Spleen (tissue), 11 donors: ENCODE results near the gene GRID2. TPM values are rescaled to one million over a fixed set of nuclear protein-coding genes. Genes with fewer than 3 reads are reported as not detected.

Experiments used
- DNase-seq: peaks from one replicate; pipeline ENCODE4 v3.0.0-alpha.2; 2020
- H3K27ac ChIP-seq, 8 donors: fragments of 200-600 bp; sonication (generic) in 7 of 8; 1 replicate in 4 of 8; 2 replicates in 4 of 8; pipeline versions ENCODE4 v1.5.0 to v1.8.0; 2016 to 2021; ENCODE audit warnings: inconsistent platforms in 4 of 8, mild to moderate bottlenecking in 4 of 8, moderate library complexity in 1 of 8
- H3K27me3 ChIP-seq, 7 donors: fragments of 200-600 bp; sonication (generic) in 6 of 7; replicated peaks in 1 of 7; 1 replicate in 4 of 7; 2 replicates in 3 of 7; pipeline versions ENCODE4 v1.5.0 to v1.8.0; 2016 to 2021; ENCODE audit warnings: inconsistent platforms in 3 of 7, mild to moderate bottlenecking in 1 of 7
- H3K36me3 ChIP-seq, 6 donors: fragments of 200-600 bp; sonication (generic) in 5 of 6; 1 replicate in 4 of 6; 2 replicates in 2 of 6; pipeline versions ENCODE4 v1.5.0 to v1.8.0; 2016 to 2021; ENCODE audit warnings: inconsistent platforms in 2 of 6
- H3K4me1 ChIP-seq, 6 donors: fragments of 200-600 bp; sonication (generic) in 5 of 6; 1 replicate in 3 of 6; 2 replicates in 3 of 6; pipeline versions ENCODE4 v1.5.0 to v1.8.0; 2016 to 2021; ENCODE audit warnings: inconsistent platforms in 3 of 6
- H3K4me3 ChIP-seq, 8 donors: fragments of 200-600 bp; sonication (generic) in 7 of 8; 1 replicate in 4 of 8; 2 replicates in 4 of 8; pipeline versions ENCODE4 v1.5.0 to v1.8.0; 2016 to 2021; ENCODE audit warnings: inconsistent platforms in 4 of 8, mild to moderate bottlenecking in 4 of 8, moderate library complexity in 2 of 8
- H3K9me3 ChIP-seq, 8 donors: fragments of 200-600 bp; sonication (generic) in 7 of 8; 1 replicate in 4 of 8; 2 replicates in 4 of 8; pipeline versions ENCODE4 v1.5.0 to v1.8.0; 2016 to 2021; ENCODE audit warnings: inconsistent platforms in 4 of 8
- POLR2A ChIP-seq, 3 donors: fragments of 450-650 bp; IDR thresholded peaks; one replicate each; pipeline ENCODE4 v1.5.1; 2017; ENCODE audit warnings: antibody characterized with exemption in 3 of 3, mild to moderate bottlenecking in 1 of 3
- POLR2AphosphoS5 ChIP-seq, 3 donors: sonication (generic); formaldehyde crosslinking; IDR thresholded peaks; one replicate each; pipeline ENCODE4 v1.5.1; 2017; ENCODE audit warnings: antibody characterized with exemption in 3 of 3
- WGBS, 5 donors: extraction: QIAGEN DNeasy Blood & Tissue Kit in 3 of 5; methylation state at CpG; one replicate each; pipeline versions ENCODE4 v1.1.5 to v1.1.7; 2013 to 2018; 5-methylcytosine and 5-hydroxymethylcytosine counted together
- intact Hi-C: fragments of 100-400 bp; cut with DNase I; formaldehyde crosslinking; loops from one replicate; pipeline ENCODE4 v1.15.0; 2023; ENCODE audit warnings: low total_unique reads
- polyA plus RNA-seq, 3 donors: library from polyadenylated mRNA; stranded (reverse); fragments of 200-250 nt; gene quantifications; one replicate each; pipeline ENCODE4 v1.2.1, GENCODE V29; 2013
- total RNA-seq, 7 donors: library from RNA; depleted of rRNA in 3 of 7; stranded (reverse); fragments of >200 nt in 3 of 7; fragmentation: NEBNext Ultra II Directional in 4 of 7; extraction: Animal tissue kit (Norgen Biotek cat#: 25700) in 4 of 7; gene quantifications; one replicate each; pipeline versions ENCODE4 v1.1.0 to v1.2.1, GENCODE V29; 2016 to 2021
- TF ChIP-seq, protein P1 (sequence below), 11 experiments: fragments of 200-600 bp in 7 of 11; fragments of 450-650 bp in 4 of 11; sonication (generic) in 4 of 11; IDR thresholded peaks in 8 of 11; conservative IDR thresholded peaks in 3 of 11; 1 replicate in 7 of 11; 2 replicates in 4 of 11; pipeline versions ENCODE4 v1.4.0 to v1.8.0; 2016 to 2021; ENCODE audit warnings: antibody characterized with exemption in 11 of 11, inconsistent platforms in 4 of 11, mild to moderate bottlenecking in 1 of 11
- donor health status: healthy with polysubstance abuse.
- donor health status: DM: no; HTN: no; CAD: no; lungs with moderate emphysema.
- donor health status: DM: no; HTN: no; CAD: no.
- donor health status: Bipolar disorder and iron deficiency.
- donor health status: healthy.
- donor health status: DM: no; HTN: no; CAD: no.
- donor health status: DM: yes; HTN: yes; CAD: no.

Gene GRID2
- total and polyA plus RNA-seq, 10 donors: 0.03 to 0.92 (median 0.22) TPM; not detected in 4

DNA sequence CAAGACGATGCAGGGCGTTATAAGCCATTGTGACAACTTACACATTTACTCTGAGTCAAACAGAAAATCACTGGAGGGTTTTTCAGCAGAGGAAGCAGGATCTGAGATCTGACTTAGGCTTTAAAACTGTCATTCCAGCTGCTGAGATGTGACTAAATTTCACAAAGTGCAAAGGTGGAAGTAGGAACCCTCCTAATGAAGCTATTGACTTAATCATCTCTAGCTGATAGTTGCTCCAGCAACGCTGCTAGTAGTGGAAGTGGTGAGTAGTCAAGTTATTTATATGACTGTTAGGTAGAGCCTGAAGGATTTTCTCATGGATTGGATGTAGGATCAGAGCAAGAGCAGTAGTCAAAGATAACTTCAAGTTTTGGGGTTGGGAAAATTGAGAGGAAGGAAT, 218.6 kb downstream of the GRID2 start:
- Histone ChIP-seq H3K4me3 (no peak overlapping the region), H3K4me1 (no peaks in the 10 kb centered on the region), H3K9me3 (peaks cover 0 to 6% (median 0%) of the 10 kb centered on the region in 8 donors), H3K27me3 (no peaks in the 10 kb centered on the region), H3K36me3 (no peaks in the 10 kb centered on the region), H3K27ac (no peak overlapping the region)
- intact Hi-C loops: no loop called here
- no peak for TF ChIP-seq POLR2AphosphoS5 (IDR thresholded peaks at IDR 0.05)
- no peak for TF ChIP-seq POLR2A (IDR thresholded peaks at IDR 0.05)
- TF ChIP-seq, protein P1, sequence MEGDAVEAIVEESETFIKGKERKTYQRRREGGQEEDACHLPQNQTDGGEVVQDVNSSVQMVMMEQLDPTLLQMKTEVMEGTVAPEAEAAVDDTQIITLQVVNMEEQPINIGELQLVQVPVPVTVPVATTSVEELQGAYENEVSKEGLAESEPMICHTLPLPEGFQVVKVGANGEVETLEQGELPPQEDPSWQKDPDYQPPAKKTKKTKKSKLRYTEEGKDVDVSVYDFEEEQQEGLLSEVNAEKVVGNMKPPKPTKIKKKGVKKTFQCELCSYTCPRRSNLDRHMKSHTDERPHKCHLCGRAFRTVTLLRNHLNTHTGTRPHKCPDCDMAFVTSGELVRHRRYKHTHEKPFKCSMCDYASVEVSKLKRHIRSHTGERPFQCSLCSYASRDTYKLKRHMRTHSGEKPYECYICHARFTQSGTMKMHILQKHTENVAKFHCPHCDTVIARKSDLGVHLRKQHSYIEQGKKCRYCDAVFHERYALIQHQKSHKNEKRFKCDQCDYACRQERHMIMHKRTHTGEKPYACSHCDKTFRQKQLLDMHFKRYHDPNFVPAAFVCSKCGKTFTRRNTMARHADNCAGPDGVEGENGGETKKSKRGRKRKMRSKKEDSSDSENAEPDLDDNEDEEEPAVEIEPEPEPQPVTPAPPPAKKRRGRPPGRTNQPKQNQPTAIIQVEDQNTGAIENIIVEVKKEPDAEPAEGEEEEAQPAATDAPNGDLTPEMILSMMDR (IDR thresholded peaks at IDR 0.05 in 8 of 11, conservative IDR thresholded peaks at IDR 0.05 in 3 of 11): no peak
- no peak for DNase-seq
- WGBS, 5 donors: 18 to 42% (median 29%) methylated on average over 3 of the region's 3 CpGs

DNA sequence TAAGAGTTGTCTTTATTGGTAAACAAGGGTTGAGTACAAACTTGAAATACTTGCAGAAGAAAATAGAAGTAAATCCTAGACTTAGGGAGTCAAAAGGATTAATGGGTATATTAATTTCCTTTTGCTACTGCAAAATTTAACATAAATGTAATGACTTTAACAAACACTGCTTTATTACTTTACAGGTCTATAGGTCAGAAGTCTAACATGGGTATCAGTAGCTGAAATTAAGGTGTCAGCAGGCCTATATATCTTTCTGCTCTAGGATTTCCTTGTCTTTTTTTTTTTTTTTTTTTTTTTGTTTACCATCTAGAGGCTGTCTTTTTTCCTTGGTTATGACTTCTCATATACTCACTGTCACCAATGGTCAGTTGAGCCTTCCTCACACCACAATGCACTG, 220.4 kb downstream of the GRID2 start:
- intact Hi-C loops: no loop called here
- DNase-seq: no peak
- peaks cover 0 to 6% (median 0%) of the 10 kb centered on the region in 8 donors for H3K9me3 ChIP-seq
- TF ChIP-seq, protein P1 (IDR thresholded peaks at IDR 0.05 in 8 of 11, conservative IDR thresholded peaks at IDR 0.05 in 3 of 11): no peak
- no peaks in the 10 kb centered on the region for H3K4me1 ChIP-seq
- no peak overlapping the region for H3K27ac ChIP-seq
- no peaks in the 10 kb centered on the region for H3K36me3 ChIP-seq
- no peaks in the 10 kb centered on the region for H3K27me3 ChIP-seq
- no peak overlapping the region for H3K4me3 ChIP-seq

DNA sequence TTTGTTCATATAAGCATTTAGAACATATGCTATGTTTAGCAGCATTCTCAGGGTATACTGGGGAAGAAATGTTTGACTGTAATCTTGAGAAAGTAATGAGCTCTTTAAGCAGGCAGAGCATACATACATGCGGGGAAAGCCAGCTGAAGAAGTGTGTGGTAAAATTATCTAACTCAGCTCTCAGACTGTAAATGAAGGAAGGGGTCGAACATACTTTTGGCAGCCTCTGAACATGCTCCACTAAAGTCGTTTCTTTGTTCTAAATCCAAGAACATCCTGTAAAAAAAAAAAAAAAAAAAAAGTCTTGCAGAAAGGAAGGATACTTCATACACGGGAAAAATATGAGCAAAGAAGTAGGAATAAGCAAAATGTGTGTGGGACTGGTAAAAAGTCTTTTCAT, 224.8 kb downstream of the GRID2 start:
- intact Hi-C loops: no loop called here
- H3K27me3 ChIP-seq: no peaks in the 10 kb centered on the region
- TF ChIP-seq POLR2A (IDR thresholded peaks at IDR 0.05) (no peak), POLR2AphosphoS5 (IDR thresholded peaks at IDR 0.05) (no peak)
- TF ChIP-seq, protein P1 (IDR thresholded peaks at IDR 0.05 in 8 of 11, conservative IDR thresholded peaks at IDR 0.05 in 3 of 11): no peak
- H3K4me3 ChIP-seq: no peak overlapping the region
- H3K27ac ChIP-seq: no peak overlapping the region
- peaks cover 0 to 6% (median 0%) of the 10 kb centered on the region in 8 donors for H3K9me3 ChIP-seq
- no peaks in the 10 kb centered on the region for H3K4me1 ChIP-seq
- DNase-seq: no peak
- no peaks in the 10 kb centered on the region for H3K36me3 ChIP-seq
- whole genome bisulfite sequencing, 5 donors: 36 to 57% (median 54%) methylated on average over 4 of the region's 4 CpGs

DNA sequence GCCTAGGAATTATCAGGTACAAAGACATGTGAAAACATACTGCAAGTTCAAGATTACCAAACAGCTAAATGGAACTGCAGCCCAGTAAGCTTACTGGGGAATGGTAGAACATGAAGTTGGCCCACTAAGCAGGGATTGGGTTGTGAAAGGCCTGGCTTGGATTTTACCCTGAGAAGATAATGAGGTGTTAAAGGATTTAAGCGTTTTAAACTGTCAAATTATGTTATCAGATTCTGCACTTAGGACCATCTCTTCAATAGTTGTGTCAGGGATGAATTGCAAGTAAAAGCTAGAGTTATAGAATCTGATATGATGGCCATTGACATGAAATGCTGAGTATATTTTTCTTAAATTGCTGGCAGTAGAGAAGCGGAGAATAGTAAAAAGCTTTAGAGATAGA, 225.7 kb downstream of the GRID2 start:
- Histone ChIP-seq H3K27ac (no peak overlapping the region), H3K4me3 (no peak overlapping the region), H3K27me3 (no peaks in the 10 kb centered on the region), H3K4me1 (no peaks in the 10 kb centered on the region), H3K9me3 (peaks cover 0 to 4% (median 0%) of the 10 kb centered on the region in 8 donors), H3K36me3 (no peaks in the 10 kb centered on the region)
- intact Hi-C loops: no loop called here
- WGBS, 5 donors: 78 to 95% (median 86%) methylated on average over 2 of the region's 2 CpGs
- DNase-seq: no peak
- no peak for TF ChIP-seq POLR2AphosphoS5 (IDR thresholded peaks at IDR 0.05)
- TF ChIP-seq, protein P1 (IDR thresholded peaks at IDR 0.05 in 8 of 11, conservative IDR thresholded peaks at IDR 0.05 in 3 of 11): no peak
- no peak for TF ChIP-seq POLR2A (IDR thresholded peaks at IDR 0.05)
